Muscle layer of duodenum (tissue), 2 donors: Measurements from ENCODE around the gene GSTT4.

Experiments used
- H3K27ac ChIP-seq: one replicate; pipeline ENCODE4 v1.7.0; 2013; ENCODE audit warnings: mild to moderate bottlenecking, low read length
- H3K27me3 ChIP-seq: one replicate; pipeline ENCODE4 v1.7.0; 2013; ENCODE audit warnings: low read depth, mild to moderate bottlenecking, control low read depth, low read length
- H3K36me3 ChIP-seq, 2 donors: one replicate each; pipeline ENCODE4 v1.7.0; 2013; ENCODE audit warnings: low read length in 2 of 2, control low read depth in 1 of 2, mild to moderate bottlenecking in 1 of 2; ENCODE audit not compliant: insufficient read depth in 2 of 2, control insufficient read depth in 1 of 2
- H3K4me1 ChIP-seq, 2 donors: one replicate each; pipeline ENCODE4 v1.7.0; 2013; ENCODE audit warnings: low read length in 2 of 2, mild to moderate bottlenecking in 2 of 2, control low read depth in 1 of 2, moderate library complexity in 1 of 2; ENCODE audit not compliant: insufficient read depth in 2 of 2, control insufficient read depth in 1 of 2
- H3K4me3 ChIP-seq, 2 donors: one replicate each; pipeline ENCODE4 v1.7.0; 2013; ENCODE audit warnings: low read length in 2 of 2, low read depth in 1 of 2, mild to moderate bottlenecking in 1 of 2
- H3K9me3 ChIP-seq, 2 donors: one replicate each; pipeline ENCODE4 v1.7.0; 2013; ENCODE audit warnings: low read length in 2 of 2, control low read depth in 1 of 2, mild to moderate bottlenecking in 1 of 2; ENCODE audit not compliant: control insufficient read depth in 1 of 2
- donor health status: healthy.

Gene GSTT4

DNA sequence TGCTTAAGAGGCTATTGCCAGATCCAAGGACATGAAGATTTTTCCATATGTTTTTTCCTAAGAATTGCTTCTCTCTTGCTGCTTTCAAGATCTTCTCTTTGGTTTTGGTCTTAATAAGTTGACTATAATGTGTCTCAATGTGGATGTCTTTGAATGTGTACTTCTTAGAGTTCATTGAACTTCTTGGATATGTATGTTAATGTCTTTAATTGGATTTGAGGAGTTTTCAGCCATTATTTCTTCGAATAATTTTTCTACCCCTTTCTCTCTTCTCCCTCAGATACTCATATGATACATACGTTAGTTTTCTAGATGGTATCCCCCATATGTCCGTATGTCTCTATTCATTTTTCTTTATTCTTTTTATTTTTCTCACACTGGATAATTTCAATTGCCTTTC lies 19.1 kb upstream of the GSTT4 start:
- H3K27ac ChIP-seq, result no peak overlapping the region
- H3K4me1 ChIP-seq, result no peaks in the 10 kb centered on the region
- no peaks in the 10 kb centered on the region for H3K27me3 ChIP-seq
- H3K36me3 ChIP-seq, result no peaks in the 10 kb centered on the region
- no peak overlapping the region for H3K4me3 ChIP-seq
- H3K9me3 ChIP-seq, result no peaks in the 10 kb centered on the region

DNA sequence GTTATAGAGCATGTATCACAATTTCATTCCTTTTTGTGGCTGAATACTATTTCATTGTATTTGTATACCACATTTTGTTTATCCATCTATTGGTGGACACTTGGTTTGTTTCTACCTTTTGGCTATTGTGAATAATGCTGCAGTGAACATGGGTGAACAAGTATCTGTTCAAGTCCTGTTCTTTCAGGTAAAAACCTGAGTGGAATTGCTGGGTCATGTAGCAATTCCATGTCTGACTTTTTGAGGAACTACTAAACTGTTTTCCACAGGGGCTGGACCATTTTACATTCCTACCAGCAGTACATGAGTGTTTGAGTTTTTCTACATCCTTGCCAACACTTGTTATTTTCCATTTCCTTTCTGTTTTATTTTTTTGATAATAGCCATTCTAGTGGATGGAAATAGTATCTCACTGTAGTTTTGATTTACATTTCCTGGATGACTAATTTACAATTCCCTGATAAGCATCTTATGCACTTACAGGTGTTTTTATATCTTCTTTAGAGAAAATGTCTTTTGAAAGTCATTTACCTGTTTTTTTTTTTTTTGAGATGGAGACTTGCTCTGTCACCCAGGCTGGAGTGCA lies 18.0 kb upstream of the GSTT4 start:
- Histone ChIP-seq H3K9me3 (no peaks in the 10 kb centered on the region), H3K4me3 (no peak overlapping the region), H3K4me1 (no peaks in the 10 kb centered on the region), H3K27ac (no peak overlapping the region), H3K36me3 (no peaks in the 10 kb centered on the region), H3K27me3 (no peaks in the 10 kb centered on the region)

DNA sequence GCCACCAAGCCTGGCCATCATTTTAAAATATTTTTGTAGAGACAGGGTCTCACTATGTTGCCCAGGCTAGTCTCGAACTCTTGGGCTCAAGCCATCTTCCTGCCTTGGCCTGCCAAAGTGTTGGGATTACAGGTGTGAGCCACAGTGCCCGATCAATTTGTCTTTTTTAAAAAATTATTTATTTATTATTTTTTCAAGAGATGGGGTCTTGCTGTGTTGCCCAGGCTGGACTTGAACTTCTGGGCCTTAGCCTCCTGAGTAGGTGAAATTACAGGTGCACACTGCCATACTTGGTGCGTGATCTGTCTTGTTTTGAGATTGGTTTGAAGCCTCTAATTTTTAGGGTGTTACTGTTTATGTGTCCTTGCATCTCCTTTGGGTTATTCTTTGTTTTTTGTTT lies 16.1 kb upstream of the GSTT4 start:
- no peak overlapping the region for H3K4me3 ChIP-seq
- H3K27me3 ChIP-seq, result no peaks in the 10 kb centered on the region
- no peak overlapping the region for H3K27ac ChIP-seq
- no peaks in the 10 kb centered on the region for H3K4me1 ChIP-seq
- no peaks in the 10 kb centered on the region for H3K36me3 ChIP-seq
- H3K9me3 ChIP-seq, result no peaks in the 10 kb centered on the region

DNA sequence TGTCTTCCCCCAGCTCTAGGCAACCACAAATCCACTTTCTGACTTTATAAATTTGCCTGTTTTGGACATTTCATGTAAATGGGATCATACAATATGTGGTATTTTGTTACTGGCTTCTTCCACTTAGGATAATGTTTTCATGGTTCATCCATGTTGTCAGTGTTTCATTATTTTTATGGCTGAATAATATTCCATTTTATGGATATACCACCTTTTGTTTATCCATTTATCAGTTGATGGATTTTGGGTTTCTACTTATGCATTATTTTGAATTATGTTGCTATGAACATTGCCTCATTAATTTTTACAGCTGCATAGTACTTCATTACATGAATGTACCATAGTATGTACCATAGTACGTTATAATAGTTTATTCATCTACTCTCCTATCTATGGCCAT lies 10.9 kb upstream of the GSTT4 start:
- Histone ChIP-seq H3K4me1 (peaks cover 5 to 9% of the 10 kb centered on the region in 2 donors), H3K27ac (no peak overlapping the region), H3K4me3 (no peak overlapping the region)

DNA sequence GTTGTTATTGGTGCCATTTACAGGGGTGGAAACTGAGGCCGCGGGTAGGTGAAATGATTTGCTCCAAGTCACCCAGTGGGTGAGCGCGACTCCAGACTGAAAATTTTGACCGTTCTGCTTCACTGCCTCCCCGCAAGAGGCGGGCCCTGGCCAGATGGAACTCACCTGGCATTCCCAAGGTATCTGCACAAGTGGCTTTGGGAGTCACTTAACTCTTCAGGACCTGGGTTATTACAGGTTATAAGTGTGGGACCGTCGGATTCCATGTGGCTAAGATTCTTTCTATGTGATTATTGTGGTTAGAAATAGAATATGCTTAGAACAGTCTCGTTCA lies 6.4 kb upstream of the GSTT4 start:
- no peaks in the 10 kb centered on the region for H3K36me3 ChIP-seq
- no peaks in the 10 kb centered on the region for H3K9me3 ChIP-seq
- peak overlapping the region; percentile 90 to 98 for H3K4me3 ChIP-seq
- peaks cover 5 to 9% of the 10 kb centered on the region in 2 donors for H3K4me1 ChIP-seq
- H3K27ac ChIP-seq, result peak overlapping the region; percentile 83
- H3K27me3 ChIP-seq, result no peaks in the 10 kb centered on the region

More for the DNA sequence above, 10.9 kb upstream of the GSTT4 start:
- Histone ChIP-seq H3K27me3 (no peaks in the 10 kb centered on the region), H3K9me3 (no peaks in the 10 kb centered on the region), H3K36me3 (no peaks in the 10 kb centered on the region)

DNA sequence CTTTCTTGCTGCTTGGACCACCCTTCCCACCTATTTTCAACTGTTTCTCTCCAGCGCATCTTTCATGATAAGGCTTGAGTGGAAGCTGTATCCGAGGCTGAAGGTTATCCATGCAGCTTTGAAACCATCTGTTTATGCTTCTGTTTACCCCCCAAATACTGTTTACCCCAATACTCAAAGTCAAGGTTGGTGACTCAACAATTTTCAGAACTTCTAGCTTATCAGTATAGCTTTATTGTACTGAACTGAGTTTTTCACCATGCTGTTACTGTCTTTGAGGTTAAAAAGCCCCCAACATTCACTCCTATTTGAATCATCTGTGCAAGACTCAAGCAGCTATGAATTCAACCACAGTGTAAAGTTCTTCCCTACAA lies 4.8 kb upstream of the GSTT4 start:
- no peak overlapping the region for H3K27ac ChIP-seq
- H3K9me3 ChIP-seq, result no peaks in the 10 kb centered on the region
- no peaks in the 10 kb centered on the region for H3K27me3 ChIP-seq
- no peaks in the 10 kb centered on the region for H3K36me3 ChIP-seq
- H3K4me3 ChIP-seq, result no peak overlapping the region
- H3K4me1 ChIP-seq, result peaks cover 5 to 9% of the 10 kb centered on the region in 2 donors

DNA sequence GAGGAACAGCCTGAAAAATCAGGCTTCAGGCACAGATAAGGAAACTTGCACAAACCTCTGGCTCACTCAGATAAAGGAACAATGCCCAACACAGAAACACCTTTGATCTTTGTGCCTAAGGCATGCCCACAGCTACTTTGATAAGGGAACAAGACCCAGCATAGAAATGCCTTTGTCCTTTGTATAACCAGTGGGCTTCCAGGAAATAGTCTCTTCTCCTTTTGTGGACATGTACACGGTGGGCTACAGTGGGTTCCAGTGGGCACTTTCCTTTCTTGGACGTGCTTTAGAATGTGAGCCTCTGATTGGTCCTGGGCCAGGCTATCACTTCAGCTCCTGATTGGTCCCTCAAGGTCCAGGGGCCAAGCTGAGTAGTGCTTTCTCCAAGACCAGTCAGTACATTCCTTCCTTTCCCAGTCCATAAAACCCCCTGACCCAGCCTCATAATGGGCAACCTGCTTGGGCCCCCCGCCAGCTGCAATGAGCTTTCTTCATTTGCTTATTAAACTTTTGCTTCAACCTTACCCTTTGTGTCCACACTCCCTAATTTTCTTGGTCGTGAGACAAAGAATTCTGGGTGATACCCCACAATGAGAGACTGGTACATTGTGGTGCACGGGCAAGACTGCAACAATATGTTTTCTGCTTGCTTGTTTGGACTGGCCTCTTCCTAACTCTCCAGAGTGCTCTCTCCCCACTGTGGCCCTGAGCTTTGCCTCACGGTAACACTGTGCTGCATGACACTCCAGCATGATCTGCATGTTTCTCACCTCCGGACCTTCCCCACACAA lies 4.2 kb upstream of the GSTT4 start:
- no peak overlapping the region for H3K27ac ChIP-seq
- no peaks in the 10 kb centered on the region for H3K36me3 ChIP-seq
- H3K4me3 ChIP-seq, result no peak overlapping the region

DNA sequence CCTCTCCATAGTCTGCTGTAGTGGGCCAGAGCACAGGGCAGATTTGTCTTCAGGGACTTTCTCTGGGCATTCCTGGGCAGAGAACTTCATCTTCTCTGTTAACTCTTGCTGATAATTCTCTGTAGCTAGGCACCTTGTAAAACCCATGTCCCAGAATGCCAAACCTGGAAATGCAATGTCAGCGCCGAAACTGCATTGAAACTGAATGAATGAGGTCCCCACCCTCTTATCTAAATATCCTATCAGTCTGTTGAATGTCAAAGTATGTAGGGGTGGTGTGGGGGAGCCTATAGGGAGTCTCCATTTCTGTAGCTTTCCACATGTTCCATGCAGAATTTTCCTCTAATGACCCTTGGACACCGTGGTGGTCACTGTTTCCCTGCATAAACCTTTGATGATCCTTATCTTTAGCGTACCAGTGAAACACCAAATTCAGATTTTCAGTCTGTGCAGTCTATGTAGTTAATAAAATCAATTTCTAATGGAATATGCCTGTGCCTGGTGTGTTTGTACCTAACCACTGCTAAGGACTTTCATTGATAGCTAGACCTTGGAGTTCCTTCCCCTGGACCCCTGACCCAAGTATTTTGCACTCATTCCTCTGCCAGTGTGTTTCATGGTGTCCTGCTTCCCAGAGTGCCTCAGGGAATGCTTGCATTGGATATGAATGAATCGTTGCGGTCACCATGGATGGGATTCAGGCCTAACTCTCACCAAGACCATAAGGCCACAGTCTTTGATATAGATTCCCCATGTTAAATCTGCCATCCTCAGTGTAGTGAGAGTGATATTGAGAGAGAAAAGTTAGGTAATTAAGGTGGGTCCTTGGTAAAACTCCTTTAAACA lies 3.4 kb upstream of the GSTT4 start:
- Histone ChIP-seq H3K4me3 (no peak overlapping the region), H3K27me3 (no peaks in the 10 kb centered on the region), H3K9me3 (no peaks in the 10 kb centered on the region), H3K27ac (no peak overlapping the region), H3K36me3 (no peaks in the 10 kb centered on the region), H3K4me1 (peaks cover 5 to 9% of the 10 kb centered on the region in 2 donors)

More for the DNA sequence above, 4.2 kb upstream of the GSTT4 start:
- H3K4me1 ChIP-seq, result peaks cover 5 to 9% of the 10 kb centered on the region in 2 donors
- no peaks in the 10 kb centered on the region for H3K9me3 ChIP-seq
- no peaks in the 10 kb centered on the region for H3K27me3 ChIP-seq

DNA sequence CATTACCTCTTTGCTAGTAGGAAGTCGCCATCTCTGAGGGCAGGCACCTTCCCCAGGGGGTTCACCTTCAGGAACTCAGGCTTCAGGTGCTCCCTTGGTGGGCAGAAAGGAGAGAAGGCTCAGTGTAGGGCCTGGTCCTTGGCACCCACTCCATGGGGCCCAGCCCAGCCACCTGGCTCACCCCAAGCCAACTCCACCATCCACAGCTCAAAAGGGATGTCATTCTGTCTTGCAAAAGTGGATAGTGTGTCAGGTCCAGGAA lies 2.7 kb upstream of the GSTT4 start:
- no peak overlapping the region for H3K4me3 ChIP-seq
- H3K36me3 ChIP-seq, result no peaks in the 10 kb centered on the region
- no peak overlapping the region for H3K27ac ChIP-seq

DNA sequence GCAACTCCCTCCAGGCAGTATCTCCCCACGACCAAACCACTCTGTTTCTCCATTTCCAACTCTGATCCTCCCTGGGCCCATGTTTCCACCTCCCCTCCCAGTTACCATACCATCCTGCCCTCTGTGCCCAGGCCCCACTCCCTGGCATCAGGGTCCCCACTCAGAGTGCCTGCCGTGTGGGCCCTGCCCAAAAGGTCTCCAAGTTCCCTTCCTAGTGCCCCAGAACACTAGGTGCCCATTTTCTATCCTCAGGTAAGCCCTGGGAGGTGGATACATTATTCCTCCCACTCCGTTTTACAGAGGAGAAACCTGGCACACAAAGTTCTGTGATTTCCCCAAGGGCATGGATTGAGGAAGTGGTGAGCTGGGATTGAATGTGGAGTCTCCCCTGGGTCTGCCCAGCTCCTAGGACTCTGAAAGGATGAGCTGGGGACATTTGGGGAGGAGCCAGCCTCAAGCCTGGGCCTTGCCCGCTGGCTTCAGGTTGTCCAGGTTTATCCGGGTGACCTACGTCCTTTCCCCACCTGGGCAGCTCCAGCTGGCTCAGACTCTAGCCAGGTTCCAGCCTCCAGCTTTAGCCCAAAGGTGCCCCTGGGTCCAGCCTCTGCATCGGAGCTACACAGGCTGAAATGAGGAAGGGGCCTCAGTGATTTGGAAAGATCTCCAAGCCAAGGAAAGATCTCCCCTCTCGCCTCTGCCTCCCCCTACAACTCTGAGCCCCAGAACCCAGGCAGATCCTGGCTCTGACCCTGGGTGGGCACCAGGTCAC lies 2.2 kb upstream of the GSTT4 start:
- Histone ChIP-seq H3K36me3 (no peaks in the 10 kb centered on the region), H3K27ac (no peak overlapping the region), H3K4me3 (no peak overlapping the region), H3K9me3 (no peaks in the 10 kb centered on the region), H3K27me3 (no peaks in the 10 kb centered on the region), H3K4me1 (peaks cover 4 to 6% of the 10 kb centered on the region in 2 donors)

More for the DNA sequence above, 2.7 kb upstream of the GSTT4 start:
- no peaks in the 10 kb centered on the region for H3K9me3 ChIP-seq
- no peaks in the 10 kb centered on the region for H3K27me3 ChIP-seq
- peaks cover 5 to 9% of the 10 kb centered on the region in 2 donors for H3K4me1 ChIP-seq

DNA sequence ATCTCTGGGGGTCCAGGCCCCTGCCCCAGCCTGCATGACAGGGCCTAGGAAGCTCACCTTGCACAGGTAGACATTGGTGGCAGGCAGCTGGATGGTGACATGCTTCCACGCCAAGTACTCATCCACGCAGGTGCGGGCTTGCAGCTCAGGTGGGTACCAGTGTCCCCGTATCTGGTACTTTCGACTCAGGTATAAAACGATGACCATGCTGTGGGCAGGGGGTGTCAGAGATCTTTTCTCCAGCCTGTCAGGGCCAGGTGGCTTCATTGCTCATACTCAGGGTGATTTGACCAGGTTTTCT lies 1.6 kb upstream of the GSTT4 start:
- Histone ChIP-seq H3K9me3 (no peaks in the 10 kb centered on the region), H3K27me3 (no peaks in the 10 kb centered on the region), H3K27ac (no peak overlapping the region), H3K36me3 (no peaks in the 10 kb centered on the region), H3K4me1 (no peaks in the 10 kb centered on the region), H3K4me3 (no peak overlapping the region)
